UCSD-AML1 (cell line): ENCODE data around the gene SLC22A2.

Experiments
- DNase-seq: peaks from one replicate; lab custom pipeline; 2025; ENCODE audit not compliant: unreplicated experiment; lab: John Stamatoyannopoulos, UW

SLC22A2 gene

GRCh38 chr6:160172704-160173103 is 85.9 kb downstream of the SLC22A2 start:
- no peak for DNase-seq

GRCh38 chr6:160170018-160170680 is 88.5 kb downstream of the SLC22A2 start:
- DNase-seq = no peak

GRCh38 chr6:160167604-160168399 is 90.8 kb downstream of the SLC22A2 start:
- DNase-seq = no peak
